Measurements from ENCODE around the gene ZNF292.
"Not testable (repeated sequence)": the region's sequence is repeated elsewhere in the genome, so short reads cannot be mapped to it uniquely, and the experiment has no call there.

Gene ZNF292

GRCh38 chr6:87161299-87161698 lies 5.9 kb downstream of the ZNF292 start:
- DNase-seq (ENCODE audit: low read depth in 4 of 4, low spot score in 1 of 4): no peak

DNA sequence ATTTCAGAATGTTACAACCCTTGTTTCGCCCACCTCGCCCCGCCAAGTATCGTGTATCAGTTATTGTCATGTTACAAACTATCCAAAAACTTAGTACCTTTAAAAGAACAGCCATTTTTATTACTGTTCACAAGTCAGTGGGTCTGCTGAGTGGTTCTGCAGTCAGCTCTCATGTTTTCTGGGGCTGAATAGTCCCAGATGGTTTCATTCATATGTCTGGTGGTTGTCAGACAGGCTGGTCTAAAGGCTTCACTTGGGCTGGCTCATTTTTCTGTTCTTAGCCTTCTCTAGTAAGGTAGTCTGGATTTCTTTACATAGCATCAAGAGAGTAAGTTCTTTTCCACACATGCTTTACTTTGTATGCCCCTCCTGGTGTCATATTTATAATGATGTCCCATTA lies 8.6 kb downstream of the ZNF292 start:
- no peak for DNase-seq (ENCODE audit: low read depth in 4 of 4, low spot score in 1 of 4)

DNA sequence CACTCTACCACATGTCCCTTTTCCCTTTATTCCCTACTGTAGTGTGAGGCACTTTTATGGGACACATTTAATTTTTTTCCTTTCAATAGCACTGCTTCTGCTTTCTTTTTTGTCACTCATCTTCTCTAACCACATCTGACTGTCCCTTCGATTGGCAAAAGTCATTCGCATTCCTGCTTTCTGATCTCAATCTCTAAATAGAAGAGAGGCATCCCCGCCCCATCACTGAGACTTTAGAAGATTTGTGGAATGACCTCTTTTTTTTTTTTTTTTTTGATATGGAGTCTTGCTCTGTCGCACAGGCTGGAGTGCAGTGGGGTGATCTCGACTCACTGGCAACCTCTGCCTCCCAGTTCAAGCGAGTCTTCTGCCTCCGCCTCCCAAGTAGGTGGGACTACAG lies 9.1 kb downstream of the ZNF292 start:
- DNase-seq (ENCODE audit: low read depth in 4 of 4, low spot score in 1 of 4): no peak

DNA sequence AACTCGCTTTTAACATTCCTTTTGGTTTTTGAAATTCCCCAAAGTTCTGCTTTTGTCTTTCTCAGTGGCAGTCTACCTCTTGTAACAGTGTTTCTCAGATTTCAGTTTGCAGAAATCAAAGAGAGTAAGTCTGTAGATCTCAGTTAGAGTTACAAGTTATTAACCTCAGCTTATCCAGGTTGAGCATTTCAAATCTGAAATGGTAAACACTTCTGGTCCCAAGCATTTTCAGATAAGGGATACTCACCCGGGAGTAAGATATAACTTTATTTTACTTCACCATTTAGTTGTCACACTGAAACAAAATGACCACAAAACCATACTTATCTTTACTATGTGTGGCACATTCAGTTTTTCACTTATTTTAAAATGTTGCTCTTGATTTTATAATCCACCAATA lies 9.8 kb downstream of the ZNF292 start:
- no peak for DNase-seq (ENCODE audit: low read depth in 4 of 4, low spot score in 1 of 4)

DNA sequence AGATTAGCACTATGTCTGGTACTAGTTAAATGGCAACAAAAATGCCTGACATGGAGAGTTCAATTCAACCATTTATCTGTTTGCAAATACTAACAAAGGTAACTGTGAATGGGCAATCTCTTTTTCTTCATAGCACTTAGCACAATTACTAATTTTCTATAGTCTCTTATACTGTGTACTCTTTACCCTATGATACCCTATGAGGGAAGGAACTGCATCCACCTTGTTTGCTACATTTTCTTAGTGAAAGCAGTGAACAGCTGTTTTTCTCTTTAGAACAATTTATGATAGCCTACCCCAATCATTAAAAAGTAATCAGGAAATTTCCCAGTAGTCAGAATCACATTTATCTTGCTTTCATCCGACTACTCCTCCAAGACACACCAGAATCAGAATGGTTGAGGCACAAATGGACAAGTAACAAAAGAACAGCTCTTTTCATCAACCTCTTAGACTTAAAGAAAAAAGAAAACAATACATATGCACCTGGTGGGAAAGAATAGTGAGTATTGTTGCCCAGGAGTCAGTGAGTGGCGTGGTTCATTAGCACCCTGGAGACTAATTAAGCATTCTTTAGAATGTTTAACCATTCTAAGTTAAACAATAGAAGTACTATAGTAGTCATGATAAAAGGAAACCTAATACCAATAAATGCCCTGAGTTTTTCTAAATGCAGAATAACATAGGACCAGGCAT lies 16.7 kb downstream of the ZNF292 start:
- DNase-seq (ENCODE audit: low read depth in 4 of 4, low spot score in 1 of 4): no peak

GRCh38 chr6:87174078-87174579 lies 18.8 kb downstream of the ZNF292 start:
- DNase-seq (ENCODE audit: low read depth in 4 of 4, low spot score in 1 of 4): no peak

DNA sequence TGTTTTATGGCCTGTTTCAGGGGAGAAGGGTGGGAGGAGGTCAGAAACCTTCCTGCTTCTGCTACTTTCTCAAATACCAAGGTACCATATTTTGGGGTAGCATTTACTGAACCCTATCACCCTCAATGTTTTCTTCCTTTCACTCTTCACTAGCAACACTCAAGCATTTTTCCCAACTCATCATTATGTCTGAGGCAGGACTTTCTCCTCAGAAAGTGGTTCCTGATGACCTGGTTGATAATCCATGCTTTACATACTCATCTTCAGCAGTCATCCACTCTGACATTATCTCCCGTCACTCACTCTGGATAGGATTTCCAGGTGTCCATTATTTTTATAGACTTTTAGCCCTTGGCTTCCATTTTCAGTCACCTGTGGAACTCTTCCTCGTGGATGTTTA lies 21.1 kb downstream of the ZNF292 start:
- no peak for DNase-seq (ENCODE audit: low read depth in 4 of 4, low spot score in 1 of 4)

DNA sequence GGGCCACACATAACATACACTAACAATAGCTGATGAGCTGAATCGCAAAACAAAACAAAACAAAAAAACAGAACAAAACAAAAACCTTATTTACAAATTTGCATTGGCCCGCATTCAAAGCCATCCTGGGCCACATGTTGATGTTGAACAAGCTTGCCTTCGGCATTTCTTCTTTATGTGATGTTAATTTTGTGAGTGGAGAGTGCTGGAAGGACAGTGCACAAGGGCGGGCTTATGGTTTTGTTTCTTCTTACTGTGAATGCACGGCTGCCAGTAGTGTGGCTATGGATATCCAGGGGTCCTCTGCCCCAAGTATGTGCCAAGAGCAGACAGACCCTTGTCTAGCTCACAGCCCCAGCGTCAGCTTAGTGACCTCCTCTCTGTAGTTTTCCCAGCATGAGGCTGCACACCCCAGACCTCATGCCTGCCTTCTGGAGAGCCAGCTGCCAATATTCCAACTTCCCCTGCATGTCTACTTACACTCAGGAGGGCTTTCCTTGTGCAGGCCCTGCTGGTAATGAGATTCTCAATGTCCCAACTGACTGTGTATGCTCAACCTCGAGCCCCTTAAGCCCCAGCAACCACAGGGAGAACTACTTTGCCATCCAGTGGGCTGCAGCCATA lies 24.9 kb downstream of the ZNF292 start:
- DNase-seq (ENCODE audit: low read depth in 4 of 4, low spot score in 1 of 4): no peak

DNA sequence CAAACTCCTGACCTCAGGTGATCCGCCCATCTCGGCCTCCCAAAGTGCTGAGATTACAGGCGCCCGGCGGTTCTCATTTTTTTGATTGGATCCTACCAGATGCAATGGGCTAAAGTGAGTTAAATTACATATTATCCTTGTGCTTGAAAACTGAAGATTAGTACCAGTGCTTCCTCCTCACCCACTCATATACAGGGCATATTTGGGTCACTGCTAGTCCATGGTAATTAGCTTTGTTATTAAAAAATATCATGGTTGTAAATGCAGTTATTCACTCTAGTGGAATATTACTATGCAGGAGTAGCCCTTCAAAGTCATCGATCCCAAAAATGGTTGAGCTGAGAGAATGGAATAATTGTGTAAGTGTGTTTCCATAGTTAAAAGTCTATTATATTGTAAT lies 26.5 kb downstream of the ZNF292 start:
- DNase-seq (ENCODE audit: low read depth in 4 of 4, low spot score in 1 of 4): no peak

DNA sequence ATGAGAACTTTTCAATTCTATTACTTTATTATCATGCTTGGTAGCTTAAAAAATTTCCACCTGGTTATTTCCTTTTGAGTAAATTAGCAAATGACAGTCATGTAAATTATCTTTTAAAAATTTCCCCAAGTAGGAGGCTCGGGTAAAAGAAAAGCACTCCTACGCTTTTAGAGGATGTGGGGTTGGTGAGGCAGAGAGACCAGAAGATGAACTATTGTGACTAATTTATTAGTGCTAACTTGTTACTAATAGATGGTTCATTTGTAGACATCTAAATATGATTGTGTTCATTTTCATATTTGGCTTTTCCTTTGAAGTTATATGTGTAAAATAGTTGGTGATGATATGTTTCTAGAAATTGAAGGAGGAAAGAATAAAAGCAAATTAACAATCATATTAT lies 27.0 kb downstream of the ZNF292 start:
- DNase-seq (ENCODE audit: low read depth in 4 of 4, low spot score in 1 of 4): no peak

DNA sequence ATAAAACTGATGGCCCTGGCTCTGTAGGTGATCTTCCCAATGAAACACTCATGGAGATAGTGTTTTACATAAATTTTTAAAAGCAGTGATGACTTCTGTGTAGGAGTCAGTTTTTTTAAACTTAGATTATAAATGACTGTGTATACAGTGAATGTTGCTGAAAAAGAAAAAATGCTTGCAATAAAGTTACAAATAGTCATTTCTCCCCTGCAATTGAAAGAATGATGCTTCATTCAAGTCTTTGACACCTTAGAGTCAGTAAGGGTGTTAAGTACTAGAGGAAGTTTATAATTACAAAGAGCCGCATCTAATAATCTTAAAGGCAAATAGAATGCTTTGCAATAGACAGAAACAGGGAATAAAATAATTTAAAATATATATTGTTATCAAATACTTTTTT lies 27.6 kb downstream of the ZNF292 start:
- no peak for DNase-seq (ENCODE audit: low read depth in 4 of 4, low spot score in 1 of 4)

DNA sequence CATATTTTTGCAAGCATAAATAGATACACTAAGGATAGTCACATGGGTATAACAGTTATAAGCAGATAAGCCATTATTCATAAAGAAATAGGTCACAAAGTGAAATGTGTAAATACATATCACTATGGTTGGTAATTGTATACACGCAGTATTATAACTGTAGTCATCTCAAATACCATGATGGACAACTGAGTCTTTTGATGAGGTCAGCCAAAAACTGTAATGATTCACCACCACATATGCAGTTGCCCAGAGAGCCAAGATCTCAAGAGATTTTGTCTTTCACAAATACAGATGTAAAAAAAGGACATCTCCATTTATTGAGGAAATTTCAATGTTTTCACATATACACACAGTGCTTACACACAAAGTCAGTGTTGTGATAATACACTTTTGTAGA lies 28.3 kb downstream of the ZNF292 start:
- DNase-seq (ENCODE audit: low read depth in 4 of 4, low spot score in 1 of 4): no peak

- no peak for DNase-seq (ENCODE audit: low read depth in 4 of 4, low spot score in 1 of 4)
These were observed 29.4 kb downstream of the ZNF292 start for GRCh38 chr6:87184762-87185250.

- DNase-seq (ENCODE audit: low read depth in 4 of 4, low spot score in 1 of 4): no peak
These were observed 41.0 kb downstream of the ZNF292 start for GRCh38 chr6:87196275-87196842.

GRCh38 chr6:87197547-87197946 lies 42.2 kb downstream of the ZNF292 start:
- no peak for DNase-seq (ENCODE audit: low read depth in 4 of 4, low spot score in 1 of 4)

DNA sequence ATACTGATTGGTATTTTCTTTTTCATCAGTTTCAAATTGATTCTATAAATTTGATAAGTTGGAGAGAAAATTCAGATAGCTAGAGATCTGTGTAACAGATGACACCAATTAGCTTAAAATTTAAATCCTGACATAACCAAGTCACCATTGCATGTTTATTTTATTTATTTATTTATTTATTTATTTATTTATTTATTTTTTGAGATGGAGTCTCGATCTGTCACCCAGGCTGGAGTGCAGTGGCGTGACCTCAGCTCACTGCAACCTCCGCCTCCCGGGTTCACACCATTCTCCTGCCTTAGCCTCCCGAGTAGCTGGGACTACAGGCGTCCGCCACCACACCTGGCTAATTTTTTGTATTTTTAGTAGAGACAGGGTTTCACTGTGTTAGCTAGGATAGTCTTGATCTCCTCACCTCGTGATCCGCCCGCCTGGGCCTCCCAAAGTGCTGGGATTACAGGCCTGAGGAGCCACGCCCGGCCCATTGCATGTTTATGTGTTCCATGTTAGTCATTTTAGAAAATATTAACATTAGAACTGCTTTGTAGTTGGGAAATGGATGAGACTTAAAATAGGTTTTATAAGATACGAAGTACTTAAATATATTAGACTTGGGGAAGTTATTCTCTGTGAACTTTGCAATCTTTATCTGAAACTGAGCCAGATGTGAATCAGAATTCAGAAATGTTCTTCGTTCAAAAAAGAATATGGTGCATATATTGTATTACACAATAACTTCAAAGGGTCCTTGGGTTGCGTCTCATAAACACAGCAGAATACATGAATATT lies 42.9 kb downstream of the ZNF292 start:
- not testable (repeated sequence) for DNase-seq (ENCODE audit: low read depth in 4 of 4, low spot score in 1 of 4)

GRCh38 chr6:87199787-87200186 lies 44.4 kb downstream of the ZNF292 start:
- no peak for DNase-seq (ENCODE audit: low read depth in 4 of 4, low spot score in 1 of 4)

- DNase-seq (ENCODE audit: low read depth in 4 of 4, low spot score in 1 of 4): no peak
These were observed 45.3 kb downstream of the ZNF292 start for GRCh38 chr6:87200469-87201175.

DNA sequence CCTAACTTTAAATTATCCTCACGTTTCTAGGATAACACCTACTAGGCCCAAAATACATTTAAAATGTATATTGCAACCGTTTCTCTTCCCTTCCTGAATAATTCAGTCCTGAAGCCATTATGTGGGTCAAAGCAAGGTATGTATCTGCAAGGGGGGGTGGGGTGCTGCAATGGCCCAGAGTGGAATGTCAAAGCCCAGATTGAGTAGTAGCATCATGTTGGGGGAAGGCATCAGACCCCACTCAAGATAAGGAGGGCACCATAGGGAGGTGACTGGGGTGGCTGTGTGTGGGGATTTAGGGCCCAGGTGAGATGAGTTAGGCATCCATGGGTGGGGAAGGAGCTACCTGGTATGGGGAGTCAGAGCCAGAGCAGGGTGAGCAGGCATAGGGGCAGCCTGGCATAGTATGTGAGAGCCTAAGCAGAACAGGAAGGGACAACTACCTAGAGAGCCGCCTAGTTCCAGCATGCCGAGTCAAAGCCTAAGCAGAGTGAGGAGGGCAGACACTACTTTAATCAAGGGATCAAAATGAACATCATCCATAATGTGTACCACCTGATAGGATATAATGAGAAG lies 48.2 kb downstream of the ZNF292 start:
- no peak for DNase-seq (ENCODE audit: low read depth in 4 of 4, low spot score in 1 of 4)

DNA sequence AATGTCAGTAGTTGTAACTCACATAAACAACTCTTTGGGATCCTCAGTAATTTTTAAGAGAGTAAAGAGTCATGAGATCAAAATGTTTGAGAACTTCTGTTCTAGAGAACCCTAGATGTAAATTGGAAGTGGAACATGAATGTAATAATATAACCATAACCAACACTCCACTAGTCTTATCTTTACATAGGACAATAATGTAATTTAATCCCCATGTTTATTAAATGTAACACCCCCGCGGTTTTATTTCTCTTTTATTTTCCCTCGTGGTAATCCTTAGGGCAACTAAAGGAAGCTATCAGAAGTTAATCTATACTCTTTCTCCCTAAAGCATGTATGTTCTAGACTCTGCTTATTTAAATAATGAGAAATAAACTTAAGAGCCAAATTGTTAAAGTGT lies 54.4 kb downstream of the ZNF292 start:
- no peak for DNase-seq (ENCODE audit: low read depth in 4 of 4, low spot score in 1 of 4)

DNA sequence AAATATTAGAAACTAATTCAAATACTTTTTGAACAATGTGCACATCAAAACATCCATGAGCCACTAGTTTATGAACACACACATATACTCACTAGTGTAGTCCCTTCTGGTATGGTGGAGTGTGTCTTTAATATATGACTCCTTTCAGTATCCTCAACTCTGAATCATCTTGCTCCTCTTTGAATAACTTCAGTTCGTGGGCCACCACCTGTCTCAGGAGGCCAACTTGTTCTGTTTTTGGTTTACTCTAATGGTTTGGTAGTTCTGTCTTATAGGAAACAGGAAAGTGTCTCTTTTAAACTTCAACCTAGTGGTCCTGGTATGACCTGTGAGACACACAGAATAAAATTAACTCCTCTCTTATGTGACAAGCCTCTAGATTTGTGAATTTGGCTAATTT lies 55.6 kb downstream of the ZNF292 start:
- peak in 1 of 4 experiments; percentile 17 for DNase-seq (ENCODE audit: low read depth in 4 of 4, low spot score in 1 of 4)
